ENCODE measurements around the gene KLHL25. TPM values are rescaled to one million over a fixed set of nuclear protein-coding genes. Genes with fewer than 3 reads are reported as not detected.

Gene KLHL25
- total and polyA plus RNA-seq, 2 experiments from 2014 or later: 3.7 to 10.0 TPM

GRCh38 chr15:85795337-85796305 is 896 bp upstream of the KLHL25 start:
- Histone ChIP-seq H3K4me2 (peak overlapping the region; percentile 83), H3K9me3 (ENCODE audit: low read depth) (no peaks in the 10 kb centered on the region), H3K79me2 (peaks cover 37% of the 10 kb centered on the region), H2AFZ (peak overlapping the region; percentile 52), H3K9me2 (replicated peaks; ENCODE audit: insufficient read depth) (no peaks in the 10 kb centered on the region), H3K27ac (peak overlapping the region; percentile 13), H4K20me1 (ENCODE audit: insufficient read depth, poor library complexity, severe bottlenecking) (peaks cover 5% of the 10 kb centered on the region), H3K4me3 (peak overlapping the region; percentile 35), H3K4me1 (ENCODE audit: insufficient read depth) (peaks cover 6% of the 10 kb centered on the region), H3K27me3 (no peaks in the 10 kb centered on the region), H3K36me3 (replicated peaks; ENCODE audit: insufficient read depth, low read depth) (no peaks in the 10 kb centered on the region)
- TF ChIP-seq CTCF (IDR thresholded peaks at IDR 0.05; ENCODE audit: poor library complexity) (no peak), EZH2phosphoT487 (IDR thresholded peaks at IDR 0.05; ENCODE audit: low read depth, severe bottlenecking, unreplicated experiment) (no peak), EZH2 (IDR thresholded peaks at IDR 0.05; ENCODE audit: borderline replicate concordance) (no peak)
- WGBS (ENCODE audit: low lambda C conversion rate, missing lambda C conversion rate): 54% methylated on average over 15 of the region's 15 CpGs
- no peak for DNase-seq (ENCODE audit: low spot score)

- H3K36me3 ChIP-seq (replicated peaks; ENCODE audit: insufficient read depth, low read depth): no peaks in the 10 kb centered on the region
- H3K4me3 ChIP-seq: peak overlapping the region; percentile 89
- TF ChIP-seq EZH2phosphoT487 (IDR thresholded peaks at IDR 0.05; ENCODE audit: low read depth, severe bottlenecking, unreplicated experiment) (no peak), CTCF (IDR thresholded peaks at IDR 0.05; ENCODE audit: poor library complexity) (no peak), EZH2 (IDR thresholded peaks at IDR 0.05; ENCODE audit: borderline replicate concordance) (no peak)
- H4K20me1 ChIP-seq (ENCODE audit: insufficient read depth, poor library complexity, severe bottlenecking): peaks cover 5% of the 10 kb centered on the region
- H2AFZ ChIP-seq: peak overlapping the region; percentile 82
- 2% methylated on average over 49 of the region's 56 CpGs for WGBS (ENCODE audit: low lambda C conversion rate, missing lambda C conversion rate)
- H3K9me3 ChIP-seq (ENCODE audit: low read depth): no peaks in the 10 kb centered on the region
- DNase-seq (ENCODE audit: low spot score): peak; percentile 54
- peaks cover 54% of the 10 kb centered on the region for H3K79me2 ChIP-seq
- H3K27ac ChIP-seq: peak overlapping the region; percentile 84
- peaks cover 6% of the 10 kb centered on the region for H3K4me1 ChIP-seq (ENCODE audit: insufficient read depth)
- peak overlapping the region; percentile 93 for H3K4me2 ChIP-seq
- H3K9me2 ChIP-seq (replicated peaks; ENCODE audit: insufficient read depth): no peaks in the 10 kb centered on the region
- no peaks in the 10 kb centered on the region for H3K27me3 ChIP-seq
These were observed 806 bp downstream of the KLHL25 start for GRCh38 chr15:85793641-85794597.

GRCh38 chr15:85792912-85793590 is 1.7 kb downstream of the KLHL25 start:
- WGBS (ENCODE audit: low lambda C conversion rate, missing lambda C conversion rate): 74% methylated on average over 14 of the region's 14 CpGs
- H3K4me1 ChIP-seq (ENCODE audit: insufficient read depth): peaks cover 6% of the 10 kb centered on the region
- no peak overlapping the region for H3K27ac ChIP-seq
- no peak for DNase-seq (ENCODE audit: low spot score)
- H3K9me3 ChIP-seq (ENCODE audit: low read depth): no peaks in the 10 kb centered on the region
- H3K27me3 ChIP-seq: no peaks in the 10 kb centered on the region
- peaks cover 5% of the 10 kb centered on the region for H4K20me1 ChIP-seq (ENCODE audit: insufficient read depth, poor library complexity, severe bottlenecking)
- TF ChIP-seq CTCF (IDR thresholded peaks at IDR 0.05; ENCODE audit: poor library complexity): no peak
- TF ChIP-seq EZH2phosphoT487 (IDR thresholded peaks at IDR 0.05; ENCODE audit: low read depth, severe bottlenecking, unreplicated experiment): no peak
- TF ChIP-seq EZH2 (IDR thresholded peaks at IDR 0.05; ENCODE audit: borderline replicate concordance): no peak
- no peaks in the 10 kb centered on the region for H3K9me2 ChIP-seq (replicated peaks; ENCODE audit: insufficient read depth)
- peaks cover 63% of the 10 kb centered on the region for H3K79me2 ChIP-seq
- no peak overlapping the region for H2AFZ ChIP-seq
- peak overlapping the region; percentile 93 for H3K4me2 ChIP-seq
- H3K36me3 ChIP-seq (replicated peaks; ENCODE audit: insufficient read depth, low read depth): no peaks in the 10 kb centered on the region
- peak overlapping the region; percentile 89 for H3K4me3 ChIP-seq

Measured in hepatocyte (in vitro differentiated cells).